PC-9 (cell line): ENCODE measurements around the gene ARRB1.

Experiments used
- CTCF ChIP-seq: fragments of 200-600 bp; sonication (generic); conservative IDR thresholded peaks from 2 replicates; pipeline ENCODE4 v1.6.1; 2017; ENCODE audit warnings: mixed run types, antibody characterized with exemption, mild to moderate bottlenecking, moderate library complexity
- EZH2 ChIP-seq: fragments of 200-600 bp; sonication (generic); IDR thresholded peaks from 2 replicates; pipeline ENCODE4 v1.8.0; 2017; ENCODE audit warnings: antibody characterized with exemption, low read depth

DNA sequence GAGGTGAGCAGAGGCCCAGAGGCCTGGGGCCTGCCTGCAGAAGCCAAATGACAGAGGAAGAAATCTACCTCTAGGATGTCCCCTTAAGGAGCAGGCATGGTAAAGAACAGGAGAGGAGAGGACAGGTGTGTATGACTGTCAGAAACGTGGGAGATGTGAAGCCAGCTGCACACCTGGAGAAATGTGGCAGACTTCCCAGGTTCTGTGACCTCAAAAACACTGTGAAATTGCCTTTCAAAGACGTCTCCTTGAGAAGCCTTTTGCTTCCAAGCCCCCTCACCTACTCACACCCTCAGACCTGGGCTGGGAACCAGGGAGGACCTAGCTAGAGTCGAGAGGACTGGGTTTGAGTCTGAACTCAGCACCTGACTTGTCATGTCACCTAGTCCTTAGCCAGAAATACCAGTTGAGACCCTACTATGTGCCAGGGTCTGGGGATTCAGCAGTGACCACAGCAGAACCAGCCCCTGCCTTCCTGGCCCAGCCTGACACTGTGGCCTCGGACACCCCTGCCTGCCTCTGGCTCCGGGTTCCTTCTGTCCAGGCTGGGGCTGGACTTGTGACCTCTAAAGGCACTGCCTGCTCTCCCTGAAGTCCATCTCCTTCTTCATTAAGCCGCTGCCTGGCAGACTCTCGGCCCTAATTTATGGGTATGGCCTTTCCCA lies 105.3 kb downstream of the ARRB1 start:
- TF ChIP-seq CTCF (no peak), EZH2 (no peak)
